ENCODE data around the gene ACMSD. TPM values are rescaled to one million over a fixed set of nuclear protein-coding genes. Genes with fewer than 3 reads are reported as not detected.

ACMSD gene
- total RNA-seq, 2 experiments from 2014 or later = not detected

GRCh38 chr2:134855709-134856108 is 17.3 kb downstream of the ACMSD start:
- Mint-ChIP-seq H3K36me3 (ENCODE audit: low read depth) (no peaks in the 10 kb centered on the region), H3K27ac (no peak overlapping the region), H3K4me1 (no peaks in the 10 kb centered on the region), H3K9me3 (ENCODE audit: low read depth) (no peaks in the 10 kb centered on the region), H3K27me3 (peaks cover 3% of the 10 kb centered on the region), H3K4me3 (no peak overlapping the region)
- ChIA-PET CTCF (no interaction called here), POLR2A (no interaction called here)
- no peak for DNase-seq
- intact Hi-C loops (cut with DNase I, micrococcal nuclease) = no loop called here
- ATAC-seq = no peak

GRCh38 chr2:134858245-134858644 is 19.8 kb downstream of the ACMSD start:
- no peaks in the 10 kb centered on the region for H3K4me1 Mint-ChIP-seq
- ATAC-seq (no peak), DNase-seq (no peak)
- intact Hi-C loops (cut with DNase I, micrococcal nuclease) = no loop called here
- H3K9me3 Mint-ChIP-seq (ENCODE audit: low read depth) = no peaks in the 10 kb centered on the region
- H3K27me3 Mint-ChIP-seq = no peaks in the 10 kb centered on the region
- H3K27ac Mint-ChIP-seq = no peak overlapping the region
- ChIA-PET CTCF (no interaction called here), POLR2A (no interaction called here)
- H3K4me3 Mint-ChIP-seq = no peak overlapping the region
- H3K36me3 Mint-ChIP-seq (ENCODE audit: low read depth) = no peaks in the 10 kb centered on the region

DNA sequence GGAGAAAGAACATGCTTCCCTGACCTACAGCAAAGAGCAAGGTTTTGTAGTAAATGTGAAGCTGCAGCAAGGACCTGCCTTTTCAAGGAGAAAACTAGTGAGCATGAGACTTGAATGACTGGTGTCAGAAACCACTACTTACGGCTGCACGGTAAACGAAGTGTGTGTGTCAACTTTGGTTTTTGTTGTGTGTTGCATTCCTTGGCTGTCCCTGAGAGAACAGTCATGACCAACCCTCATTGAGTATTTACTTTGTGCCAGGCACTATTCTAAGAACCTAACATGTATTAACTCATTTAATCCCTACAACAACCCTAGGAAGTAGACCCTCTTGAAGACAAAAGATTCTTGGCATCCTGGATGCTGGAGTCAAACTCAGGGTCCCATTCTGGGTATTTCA is 22.8 kb downstream of the ACMSD start:
- no peak for ATAC-seq
- Mint-ChIP-seq H3K4me1 (no peaks in the 10 kb centered on the region), H3K9me3 (ENCODE audit: low read depth) (no peaks in the 10 kb centered on the region), H3K27ac (no peak overlapping the region), H3K27me3 (no peaks in the 10 kb centered on the region), H3K36me3 (ENCODE audit: low read depth) (no peaks in the 10 kb centered on the region), H3K4me3 (no peak overlapping the region)
- ChIA-PET POLR2A (no interaction called here), CTCF (no interaction called here)
- intact Hi-C loops (cut with DNase I, micrococcal nuclease) = no loop called here
- DNase-seq = no peak

DNA sequence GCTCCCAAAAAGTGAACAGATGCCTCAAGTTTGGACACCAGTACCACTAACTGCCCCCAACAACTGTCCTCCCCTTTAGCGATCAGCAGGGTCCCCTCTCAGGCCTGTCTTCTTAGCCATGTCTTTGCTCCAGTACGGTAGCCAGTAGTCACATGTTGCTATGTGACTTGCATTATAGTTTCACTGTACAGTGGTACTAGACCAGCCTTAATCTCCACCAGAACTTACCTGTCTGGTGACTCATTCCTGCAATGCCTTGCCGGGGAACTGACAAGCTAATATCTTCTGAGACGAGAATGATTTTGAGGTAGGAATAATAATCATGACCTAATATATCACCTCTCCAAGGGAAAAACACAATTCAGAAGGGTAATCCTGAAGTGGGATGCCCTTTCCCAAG is 23.7 kb downstream of the ACMSD start:
- H3K27me3 Mint-ChIP-seq = no peaks in the 10 kb centered on the region
- H3K36me3 Mint-ChIP-seq (ENCODE audit: low read depth) = no peaks in the 10 kb centered on the region
- H3K9me3 Mint-ChIP-seq (ENCODE audit: low read depth) = no peaks in the 10 kb centered on the region
- no peak for DNase-seq
- ATAC-seq = no peak
- intact Hi-C loops (cut with DNase I, micrococcal nuclease) = no loop called here
- ChIA-PET CTCF (no interaction called here), POLR2A (interaction anchor here (0.6 kb wide), 1 partner anchor 948 kb away, joined by 4 read pairs; no protein-coding TSS in a partner anchor)
- no peak overlapping the region for H3K4me3 Mint-ChIP-seq
- H3K27ac Mint-ChIP-seq = no peak overlapping the region
- H3K4me1 Mint-ChIP-seq = no peaks in the 10 kb centered on the region

- POLR2A ChIA-PET = interaction anchor here (0.6 kb wide), 1 partner anchor 947 kb away, joined by 4 read pairs; no protein-coding TSS in a partner anchor
- ATAC-seq (no peak), DNase-seq (no peak)
- Mint-ChIP-seq H3K9me3 (ENCODE audit: low read depth) (no peaks in the 10 kb centered on the region), H3K36me3 (ENCODE audit: low read depth) (no peaks in the 10 kb centered on the region), H3K4me1 (no peaks in the 10 kb centered on the region), H3K27me3 (no peaks in the 10 kb centered on the region), H3K4me3 (no peak overlapping the region), H3K27ac (no peak overlapping the region)
- CTCF ChIA-PET = no interaction called here
- intact Hi-C loops (cut with DNase I, micrococcal nuclease) = no loop called here
These were observed 24.3 kb downstream of the ACMSD start for GRCh38 chr2:134862674-134863073.

DNA sequence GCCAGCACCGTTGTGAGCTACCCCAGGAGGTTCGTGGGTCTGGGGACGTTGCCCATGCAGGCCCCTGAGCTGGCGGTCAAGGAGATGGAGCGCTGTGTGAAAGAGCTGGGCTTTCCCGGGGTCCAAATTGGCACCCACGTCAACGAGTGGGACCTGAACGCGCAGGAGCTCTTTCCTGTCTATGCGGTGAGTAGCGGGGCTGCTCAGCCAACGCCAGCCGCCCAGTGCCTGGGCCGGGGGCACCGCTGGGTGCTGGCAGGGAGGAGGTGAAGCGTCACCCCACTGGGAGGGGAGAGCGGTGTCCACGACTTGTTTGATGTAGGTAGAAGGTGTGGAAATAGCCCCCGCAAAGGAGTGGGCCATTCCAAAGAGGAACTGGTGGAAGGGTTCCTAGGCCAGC is 25.0 kb downstream of the ACMSD start:
- DNase-seq (no peak), ATAC-seq (no peak)
- Mint-ChIP-seq H3K27me3 (no peaks in the 10 kb centered on the region), H3K9me3 (ENCODE audit: low read depth) (no peaks in the 10 kb centered on the region), H3K4me1 (no peaks in the 10 kb centered on the region), H3K4me3 (no peak overlapping the region), H3K36me3 (ENCODE audit: low read depth) (no peaks in the 10 kb centered on the region), H3K27ac (no peak overlapping the region)
- intact Hi-C loops (cut with DNase I, micrococcal nuclease) = no loop called here
- ChIA-PET POLR2A (no interaction called here), CTCF (no interaction called here)

DNA sequence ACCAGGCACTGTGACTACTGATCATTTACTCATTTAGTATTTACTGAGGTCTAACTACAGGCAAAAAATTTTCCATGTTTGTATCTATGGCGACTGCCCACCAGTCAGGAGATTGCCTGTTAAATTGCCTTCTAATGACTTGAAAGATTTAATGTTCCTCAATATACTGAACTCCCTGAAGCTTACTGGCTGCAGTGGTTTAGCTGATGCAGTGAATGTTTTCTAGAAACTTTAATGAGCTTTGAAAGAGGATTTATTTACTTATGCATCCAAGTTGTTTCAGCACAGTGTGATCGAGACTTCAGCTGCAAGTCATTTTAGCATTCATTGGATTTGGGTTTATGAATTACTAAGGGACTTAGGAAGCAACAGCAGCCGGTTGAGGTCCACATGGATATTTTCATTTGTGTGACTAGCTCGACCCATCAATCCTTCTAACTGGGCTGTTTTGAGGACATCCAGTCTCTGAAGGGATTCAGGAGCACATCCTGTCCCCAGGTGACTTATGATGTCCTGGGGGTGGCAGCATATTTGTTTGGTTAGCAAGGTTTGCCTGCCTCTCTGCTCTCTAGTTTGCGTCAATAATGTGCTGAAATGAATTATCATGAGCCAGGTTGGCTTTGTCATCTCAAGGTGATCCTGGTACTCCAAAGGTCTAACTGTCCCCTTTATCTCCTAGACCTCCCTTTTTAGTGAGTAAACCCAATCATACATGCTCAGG is 26.8 kb downstream of the ACMSD start:
- POLR2A ChIA-PET = no interaction called here
- DNase-seq = no peak
- no peaks in the 10 kb centered on the region for H3K9me3 Mint-ChIP-seq (ENCODE audit: low read depth)
- CTCF ChIA-PET = interaction anchor here (1.5 kb wide), 1 partner anchor 22 kb away, joined by 4 read pairs; no protein-coding TSS in a partner anchor
- no peaks in the 10 kb centered on the region for H3K36me3 Mint-ChIP-seq (ENCODE audit: low read depth)
- H3K4me3 Mint-ChIP-seq = no peak overlapping the region
- intact Hi-C loops (cut with DNase I, micrococcal nuclease) = no loop called here
- no peak for ATAC-seq
- no peaks in the 10 kb centered on the region for H3K4me1 Mint-ChIP-seq
- H3K27ac Mint-ChIP-seq = no peak overlapping the region
- no peaks in the 10 kb centered on the region for H3K27me3 Mint-ChIP-seq

- Mint-ChIP-seq H3K36me3 (ENCODE audit: low read depth) (no peaks in the 10 kb centered on the region), H3K4me1 (no peaks in the 10 kb centered on the region), H3K27me3 (no peaks in the 10 kb centered on the region), H3K4me3 (no peak overlapping the region), H3K9me3 (ENCODE audit: low read depth) (no peaks in the 10 kb centered on the region), H3K27ac (no peak overlapping the region)
- ATAC-seq (no peak), DNase-seq (no peak)
- ChIA-PET POLR2A (no interaction called here), CTCF (interaction anchor here (1.5 kb wide), 2 partner anchors 22 to 24 kb away, joined by 4 read pairs; no protein-coding TSS in a partner anchor)
- intact Hi-C loops (cut with DNase I, micrococcal nuclease) = no loop called here
These were observed 28.2 kb downstream of the ACMSD start for GRCh38 chr2:134866498-134867099.

- no peaks in the 10 kb centered on the region for H3K27me3 Mint-ChIP-seq
- ChIA-PET CTCF (interaction anchor here (0.8 kb wide), 1 partner anchor 28 kb away, joined by 3 read pairs; no protein-coding TSS in a partner anchor), POLR2A (no interaction called here)
- ATAC-seq (no peak), DNase-seq (no peak)
- no peaks in the 10 kb centered on the region for H3K4me1 Mint-ChIP-seq
- no peak overlapping the region for H3K4me3 Mint-ChIP-seq
- H3K9me3 Mint-ChIP-seq (ENCODE audit: low read depth) = no peaks in the 10 kb centered on the region
- H3K36me3 Mint-ChIP-seq (ENCODE audit: low read depth) = no peaks in the 10 kb centered on the region
- H3K27ac Mint-ChIP-seq = no peak overlapping the region
- intact Hi-C loops (cut with DNase I, micrococcal nuclease) = no loop called here
These were observed 31.7 kb downstream of the ACMSD start for GRCh38 chr2:134869946-134870736.

DNA sequence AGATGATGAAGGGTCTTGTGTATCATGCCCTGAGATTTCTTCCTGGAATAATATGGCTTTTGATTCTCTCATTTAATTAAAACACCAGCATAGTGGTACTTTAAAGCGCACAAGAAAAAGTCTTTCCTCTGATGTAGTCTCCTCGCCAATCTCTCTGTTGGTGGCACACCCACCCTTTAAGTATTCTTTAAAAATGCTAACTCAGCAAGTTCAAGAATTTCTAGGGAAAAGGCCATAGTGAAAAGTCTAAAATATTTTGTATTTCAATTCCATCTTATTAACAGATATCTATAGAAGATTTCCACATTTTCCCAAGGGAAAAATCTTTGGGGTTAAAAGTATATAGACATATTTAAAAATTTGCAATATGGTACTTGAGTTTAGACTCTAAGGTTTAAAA is 34.7 kb downstream of the ACMSD start:
- H3K27ac Mint-ChIP-seq = no peak overlapping the region
- POLR2A ChIA-PET = no interaction called here
- H3K27me3 Mint-ChIP-seq = no peaks in the 10 kb centered on the region
- no peak for ATAC-seq
- intact Hi-C loops (cut with DNase I, micrococcal nuclease) = no loop called here
- H3K9me3 Mint-ChIP-seq (ENCODE audit: low read depth) = peaks cover 8% of the 10 kb centered on the region
- H3K36me3 Mint-ChIP-seq (ENCODE audit: low read depth) = peaks cover 4% of the 10 kb centered on the region
- DNase-seq = no peak
- CTCF ChIA-PET = no interaction called here
- H3K4me1 Mint-ChIP-seq = no peaks in the 10 kb centered on the region
- H3K4me3 Mint-ChIP-seq = no peak overlapping the region

DNA sequence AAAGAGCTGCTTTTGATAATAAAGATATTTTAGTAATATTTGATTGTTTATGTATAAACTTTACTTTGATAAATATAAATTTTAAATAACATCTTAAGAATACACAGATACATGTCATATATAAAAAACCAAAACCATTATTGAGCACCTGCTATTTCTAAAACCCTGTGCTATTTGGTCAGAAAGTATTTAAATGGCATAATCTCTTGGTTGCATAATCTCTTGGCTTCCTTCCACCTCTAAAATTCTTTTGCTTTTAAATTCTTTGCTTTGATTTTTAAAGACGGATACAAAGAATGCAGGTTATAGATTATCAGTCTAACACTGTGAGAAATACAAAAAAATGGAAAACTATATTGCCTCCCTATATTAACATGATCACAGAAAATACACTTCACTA is 36.9 kb downstream of the ACMSD start:
- H3K4me3 Mint-ChIP-seq = no peak overlapping the region
- intact Hi-C loops (cut with DNase I, micrococcal nuclease) = no loop called here
- ATAC-seq = no peak
- ChIA-PET CTCF (interaction anchor here (0.7 kb wide), 1 partner anchor 471 kb away, joined by 3 read pairs; no protein-coding TSS in a partner anchor), POLR2A (no interaction called here)
- peaks cover 4% of the 10 kb centered on the region for H3K36me3 Mint-ChIP-seq (ENCODE audit: low read depth)
- peaks cover 17% of the 10 kb centered on the region for H3K9me3 Mint-ChIP-seq (ENCODE audit: low read depth)
- no peaks in the 10 kb centered on the region for H3K4me1 Mint-ChIP-seq
- no peak overlapping the region for H3K27ac Mint-ChIP-seq
- DNase-seq = no peak
- no peaks in the 10 kb centered on the region for H3K27me3 Mint-ChIP-seq

DNA sequence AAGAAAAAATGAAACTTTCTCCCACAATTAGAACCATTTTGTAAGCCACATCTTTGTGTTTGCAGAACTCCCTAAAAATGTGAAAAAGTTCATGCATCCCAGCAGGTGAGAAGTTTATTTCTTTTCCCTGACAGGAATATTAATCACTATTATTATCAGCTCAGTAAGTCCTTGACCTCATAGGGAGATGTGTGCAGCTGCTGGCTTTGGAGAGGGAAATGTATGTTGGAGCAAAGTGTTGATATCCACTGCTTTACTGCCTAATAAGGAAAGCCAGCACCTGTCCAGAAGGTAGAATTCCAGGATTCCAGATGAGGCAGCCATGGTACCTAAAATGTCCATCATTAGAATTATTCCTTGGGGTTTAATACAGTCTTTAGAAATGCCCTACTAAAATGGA is 44.4 kb downstream of the ACMSD start:
- H3K27me3 Mint-ChIP-seq = no peaks in the 10 kb centered on the region
- intact Hi-C loops (cut with DNase I, micrococcal nuclease) = no loop called here
- no peaks in the 10 kb centered on the region for H3K4me1 Mint-ChIP-seq
- ATAC-seq (no peak), DNase-seq (no peak)
- peaks cover 11% of the 10 kb centered on the region for H3K9me3 Mint-ChIP-seq (ENCODE audit: low read depth)
- no peak overlapping the region for H3K4me3 Mint-ChIP-seq
- H3K27ac Mint-ChIP-seq = no peak overlapping the region
- ChIA-PET CTCF (no interaction called here), POLR2A (no interaction called here)
- no peaks in the 10 kb centered on the region for H3K36me3 Mint-ChIP-seq (ENCODE audit: low read depth)

Measured in activated CD4-positive, alpha-beta T cell treated with anti-CD3 and anti-CD28 coated beads for 36 hours (primary cell).